Lung (tissue), 12 donors: Measurements from ENCODE around the gene B3GNT7. TPM values are rescaled to one million over a fixed set of nuclear protein-coding genes. Genes with fewer than 3 reads are reported as not detected.

ENCODE experiments used
- ATAC-seq: fragments of 200-7000 bp; cut with Tn5 transposase; one replicate; pipeline ENCODE4 v1.9.1; 2020; ENCODE audit warnings: moderate number of reproducible peaks; ENCODE audit not compliant: insufficient read depth, low FRiP score
- DNase-seq, 3 donors: peaks; one replicate each; pipeline ENCODE4 v3.0.0-alpha.2; 2013 to 2017
- H3K27ac ChIP-seq, 2 donors: one replicate each; pipeline ENCODE4 v1.5.1; 2013; ENCODE audit warnings: mild to moderate bottlenecking in 2 of 2, moderate library complexity in 2 of 2, control low read depth in 1 of 2, inconsistent platforms in 1 of 2, low read depth in 1 of 2, low read length in 1 of 2
- H3K27me3 ChIP-seq, 3 donors: one replicate each; pipeline ENCODE4 v1.5.1; 2013; ENCODE audit warnings: low read length in 2 of 3; ENCODE audit not compliant: control insufficient read depth in 3 of 3, insufficient read depth in 3 of 3
- H3K36me3 ChIP-seq, 4 donors: one replicate each; pipeline ENCODE4 v1.5.1; 2013; ENCODE audit warnings: low read length in 4 of 4, mild to moderate bottlenecking in 1 of 4, moderate library complexity in 1 of 4; ENCODE audit not compliant: control insufficient read depth in 4 of 4, insufficient read depth in 4 of 4
- H3K4me1 ChIP-seq, 5 donors: one replicate each; pipeline ENCODE4 v1.5.1; 2013; ENCODE audit warnings: low read length in 5 of 5, mild to moderate bottlenecking in 2 of 5, moderate library complexity in 1 of 5; ENCODE audit not compliant: control insufficient read depth in 5 of 5, insufficient read depth in 5 of 5
- H3K4me3 ChIP-seq: one replicate; pipeline ENCODE4 v1.5.1; 2013; ENCODE audit warnings: mild to moderate bottlenecking, control low read depth, moderate library complexity
- H3K9ac ChIP-seq, 2 donors: one replicate each; pipeline ENCODE4 v1.5.1; 2013; ENCODE audit warnings: low read length in 2 of 2, control low read depth in 1 of 2; ENCODE audit not compliant: insufficient read depth in 1 of 2
- H3K9me3 ChIP-seq, 4 donors: one replicate each; pipeline ENCODE4 v1.5.1; 2013; ENCODE audit warnings: low read length in 3 of 4, mild to moderate bottlenecking in 1 of 4, moderate library complexity in 1 of 4; ENCODE audit not compliant: control insufficient read depth in 4 of 4, insufficient read depth in 3 of 4
- WGBS, 2 donors: extraction: QIAGEN DNeasy Blood & Tissue Kit; methylation state at CpG; one replicate each; pipeline ENCODE4 v1.1.7; 2013; 5-methylcytosine and 5-hydroxymethylcytosine counted together
- polyA plus RNA-seq, 2 donors: library from polyadenylated mRNA; stranded (reverse); fragments of 200-250 nt; gene quantifications; one replicate each; pipeline ENCODE4 v1.2.1, GENCODE V29; 2013
- total RNA-seq, 2 donors: library from RNA; depleted of rRNA in 1 of 2; stranded (reverse); fragments of >200 nt in 1 of 2; gene quantifications; one replicate each; pipeline ENCODE4 v1.2.1, GENCODE V29; 2014 to 2021
- TF ChIP-seq, protein P1 (sequence below): IDR thresholded peaks from 2 replicates; pipeline ENCODE4 v1.5.1; 2012; ENCODE audit warnings: mild to moderate bottlenecking; ENCODE audit errors: control extremely low read depth, extremely low read depth
- donor health status: control.
- donor health status: control.
- donor health status: Bipolar disorder and iron deficiency.
- donor health status: healthy.
- donor health status: DM: yes; HTN: yes; CAD: no.

The B3GNT7 gene
- total and polyA plus RNA-seq, 4 donors, result 18.9 to 73.7 (median 27.5) TPM

GRCh38 chr2:231376857-231377256, 18.7 kb upstream of the B3GNT7 start:
- 75 to 90% methylated on average over 8 of the region's 8 CpGs for WGBS, 2 donors

DNA sequence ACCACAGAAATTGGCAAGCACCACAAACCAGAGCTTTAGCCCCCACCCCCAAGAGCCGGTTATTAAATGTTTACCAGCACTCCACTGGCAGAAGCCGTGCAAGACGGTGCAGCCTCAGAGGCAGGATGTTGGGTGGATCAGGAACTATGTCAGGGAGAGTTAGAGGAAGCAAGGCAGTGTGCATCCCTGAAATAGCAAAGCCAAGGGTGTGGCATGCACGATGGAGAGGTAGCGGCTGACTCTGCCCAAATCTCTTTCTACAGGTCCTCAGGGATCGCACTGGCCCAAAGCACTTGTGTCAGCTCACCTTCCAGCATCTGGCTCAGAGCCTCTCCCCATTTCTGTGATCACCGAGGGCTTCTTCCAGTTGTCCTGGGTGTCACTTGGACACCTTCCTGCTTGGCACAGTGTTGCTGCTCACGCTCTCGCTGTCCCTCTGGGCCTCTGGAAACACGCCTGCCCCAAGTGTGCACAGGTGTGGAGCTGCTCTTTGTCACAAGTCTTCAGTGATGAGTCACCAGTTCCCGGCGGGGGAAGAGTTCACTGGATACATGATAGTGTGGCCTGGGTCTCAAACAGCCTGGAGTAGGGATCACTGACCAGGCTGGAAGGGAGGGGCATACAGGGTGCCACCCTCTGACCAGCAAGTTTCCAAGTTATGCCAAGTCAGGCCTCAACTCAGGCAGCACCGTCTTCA, 17.3 kb upstream of the B3GNT7 start:
- Histone ChIP-seq H3K27ac (no peak overlapping the region), H3K9me3 (no peaks in the 10 kb centered on the region), H3K4me3 (no peak overlapping the region), H3K36me3 (peaks cover 0 to 1% (median 0%) of the 10 kb centered on the region in 4 donors), H3K9ac (no peak overlapping the region), H3K4me1 (no peaks in the 10 kb centered on the region), H3K27me3 (peaks cover 0 to 3% (median 0%) of the 10 kb centered on the region in 3 donors)
- TF ChIP-seq, protein P1, sequence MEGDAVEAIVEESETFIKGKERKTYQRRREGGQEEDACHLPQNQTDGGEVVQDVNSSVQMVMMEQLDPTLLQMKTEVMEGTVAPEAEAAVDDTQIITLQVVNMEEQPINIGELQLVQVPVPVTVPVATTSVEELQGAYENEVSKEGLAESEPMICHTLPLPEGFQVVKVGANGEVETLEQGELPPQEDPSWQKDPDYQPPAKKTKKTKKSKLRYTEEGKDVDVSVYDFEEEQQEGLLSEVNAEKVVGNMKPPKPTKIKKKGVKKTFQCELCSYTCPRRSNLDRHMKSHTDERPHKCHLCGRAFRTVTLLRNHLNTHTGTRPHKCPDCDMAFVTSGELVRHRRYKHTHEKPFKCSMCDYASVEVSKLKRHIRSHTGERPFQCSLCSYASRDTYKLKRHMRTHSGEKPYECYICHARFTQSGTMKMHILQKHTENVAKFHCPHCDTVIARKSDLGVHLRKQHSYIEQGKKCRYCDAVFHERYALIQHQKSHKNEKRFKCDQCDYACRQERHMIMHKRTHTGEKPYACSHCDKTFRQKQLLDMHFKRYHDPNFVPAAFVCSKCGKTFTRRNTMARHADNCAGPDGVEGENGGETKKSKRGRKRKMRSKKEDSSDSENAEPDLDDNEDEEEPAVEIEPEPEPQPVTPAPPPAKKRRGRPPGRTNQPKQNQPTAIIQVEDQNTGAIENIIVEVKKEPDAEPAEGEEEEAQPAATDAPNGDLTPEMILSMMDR, result no peak
- WGBS, 2 donors, result 71 to 76% methylated on average over 13 of the region's 13 CpGs
- no peak for DNase-seq
- no peak for ATAC-seq

More at GRCh38 chr2:231376857-231377256, 18.7 kb upstream of the B3GNT7 start:
- Histone ChIP-seq H3K9me3 (no peaks in the 10 kb centered on the region), H3K4me1 (no peaks in the 10 kb centered on the region), H3K36me3 (peaks cover 0 to 1% (median 0%) of the 10 kb centered on the region in 4 donors), H3K4me3 (no peak overlapping the region), H3K27me3 (peaks cover 0 to 3% (median 0%) of the 10 kb centered on the region in 3 donors), H3K9ac (no peak overlapping the region), H3K27ac (no peak overlapping the region)
- TF ChIP-seq, protein P1, result no peak
- DNase-seq (no peak), ATAC-seq (no peak)

- H3K4me3 ChIP-seq, result no peak overlapping the region
- DNase-seq (no peak), ATAC-seq (no peak)
- WGBS, 2 donors, result 83 to 89% methylated on average over 21 of the region's 21 CpGs
- peaks cover 0 to 1% (median 0%) of the 10 kb centered on the region in 4 donors for H3K36me3 ChIP-seq
- H3K27ac ChIP-seq, result no peak overlapping the region
- TF ChIP-seq, protein P1, result no peak
- peaks cover 0 to 3% (median 0%) of the 10 kb centered on the region in 3 donors for H3K27me3 ChIP-seq
- H3K4me1 ChIP-seq, result no peaks in the 10 kb centered on the region
- peaks cover 0 to 1% (median 0%) of the 10 kb centered on the region in 4 donors for H3K9me3 ChIP-seq
- H3K9ac ChIP-seq, result no peak overlapping the region
Observed at GRCh38 chr2:231379266-231380215, 16.0 kb upstream of the B3GNT7 start.
